HT1080 (cell line): ENCODE measurements around the gene C7orf57. TPM values are rescaled to one million over a fixed set of nuclear protein-coding genes. Genes with fewer than 3 reads are reported as not detected.
A peak's percentile ranks its signal among the peaks of the same experiment; 100 is the strongest.
"Not testable (repeated sequence)": the region's sequence is repeated elsewhere in the genome, so short reads cannot be mapped to it uniquely, and the experiment has no call there.

ENCODE experiments used
- DNase-seq: peaks from one replicate; pipeline ENCODE4 v3.0.0-alpha.2; 2015; ENCODE audit warnings: low read depth
- polyA plus RNA-seq, 2 experiments: library from polyadenylated mRNA; depleted of rRNA; stranded (reverse); fragments of >200 nt; gene quantifications; 2 replicates each; pipeline ENCODE4 v1.2.3, GENCODE V29; 2015
- total RNA-seq: library from RNA; depleted of rRNA; stranded (reverse); fragments of >200 nt; shearing (Covaris generic); gene quantifications from 2 replicates; pipeline ENCODE4 v1.2.3, GENCODE V29; 2014; rRNA removed

Gene C7orf57
- 1.2 TPM in 1 of 2 replicates, not detected in the other for total RNA-seq
- 0.44 and 0.45 TPM in 2 replicates for polyA plus RNA-seq (2015; cell fraction: cytosol; rRNA removed)
- polyA plus RNA-seq (2015; cell fraction: nucleus; rRNA removed), result 0.45 and 1.0 TPM in 2 replicates

DNA sequence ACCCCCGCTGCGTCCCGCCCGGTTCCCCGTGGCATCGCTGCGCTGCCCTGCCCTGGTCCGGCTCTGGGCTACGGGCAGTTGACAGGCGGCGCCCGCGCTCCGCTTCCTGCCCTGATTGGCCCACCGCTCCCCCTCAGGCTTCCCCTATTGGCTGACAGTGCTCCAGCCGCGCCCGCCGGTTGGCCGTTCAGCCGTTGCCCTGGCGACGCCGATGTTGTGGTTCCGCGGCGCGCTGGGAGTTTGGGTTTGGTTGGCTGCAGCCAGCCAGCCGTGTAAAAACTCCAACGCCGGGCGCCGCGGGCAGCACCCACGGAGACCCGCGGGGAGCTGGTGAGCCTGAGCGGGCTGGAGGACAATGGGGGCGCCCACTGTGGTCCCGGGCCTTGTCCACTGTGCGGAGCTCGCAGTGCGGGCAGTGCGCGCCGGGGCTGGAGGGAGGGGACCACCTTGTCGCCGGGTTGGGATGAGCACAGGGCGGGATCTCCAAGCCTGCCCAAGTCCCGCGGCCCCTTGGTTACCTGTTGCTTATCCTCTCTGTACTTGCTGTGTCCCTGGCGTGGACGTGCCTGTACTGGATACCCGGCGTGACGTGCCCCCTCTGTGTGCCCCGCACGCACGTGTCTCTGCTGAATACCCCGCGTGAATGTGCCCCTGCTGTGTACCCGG lies at the start of gene C7orf57:
Gene C7orf57, plus strand, starts transcription at position 243 of the 666 bp plus-strand sequence. CDS start 766 bp downstream, outside the sequence.
- peak; percentile 81 for DNase-seq

DNA sequence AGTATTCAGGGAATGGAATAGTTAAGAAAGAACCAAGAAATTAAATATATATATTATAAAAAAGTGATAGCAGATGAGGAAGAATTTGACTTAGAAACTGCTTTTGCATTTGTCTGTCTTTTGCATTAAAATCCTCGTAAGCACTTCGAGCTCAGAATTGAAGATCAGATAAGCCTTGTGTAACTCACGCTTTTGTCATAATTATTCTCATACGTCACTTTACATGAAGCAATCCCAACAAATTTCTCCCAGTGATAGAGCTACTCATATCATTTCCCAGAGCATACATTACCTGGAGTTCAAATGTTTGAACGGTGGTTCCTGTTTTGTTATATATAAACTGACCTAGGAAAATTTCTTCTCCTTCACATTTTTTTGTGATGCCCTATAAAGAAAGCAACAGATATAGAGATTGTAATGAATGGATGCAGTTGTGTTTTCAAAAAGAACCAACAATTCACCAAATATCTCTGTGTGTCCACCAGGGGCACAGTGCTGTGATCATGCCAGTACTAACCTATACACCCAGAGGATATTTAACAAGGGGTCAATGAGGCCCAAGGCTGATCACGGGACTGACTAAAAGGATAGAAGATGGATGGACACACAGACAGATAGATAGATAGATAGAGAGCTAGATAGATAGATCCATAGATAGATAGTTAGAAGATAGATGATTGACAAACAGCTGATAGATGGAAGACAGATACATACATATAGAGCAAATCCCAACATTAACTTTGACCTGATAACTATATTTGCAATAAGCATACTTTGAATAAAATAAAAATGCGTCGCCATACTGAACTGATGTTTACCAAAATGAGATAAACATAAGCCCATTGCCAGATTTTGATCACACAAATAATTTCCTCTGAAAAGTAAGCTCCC lies 46.6 kb upstream of the C7orf57 start:
- no peak for DNase-seq

DNA sequence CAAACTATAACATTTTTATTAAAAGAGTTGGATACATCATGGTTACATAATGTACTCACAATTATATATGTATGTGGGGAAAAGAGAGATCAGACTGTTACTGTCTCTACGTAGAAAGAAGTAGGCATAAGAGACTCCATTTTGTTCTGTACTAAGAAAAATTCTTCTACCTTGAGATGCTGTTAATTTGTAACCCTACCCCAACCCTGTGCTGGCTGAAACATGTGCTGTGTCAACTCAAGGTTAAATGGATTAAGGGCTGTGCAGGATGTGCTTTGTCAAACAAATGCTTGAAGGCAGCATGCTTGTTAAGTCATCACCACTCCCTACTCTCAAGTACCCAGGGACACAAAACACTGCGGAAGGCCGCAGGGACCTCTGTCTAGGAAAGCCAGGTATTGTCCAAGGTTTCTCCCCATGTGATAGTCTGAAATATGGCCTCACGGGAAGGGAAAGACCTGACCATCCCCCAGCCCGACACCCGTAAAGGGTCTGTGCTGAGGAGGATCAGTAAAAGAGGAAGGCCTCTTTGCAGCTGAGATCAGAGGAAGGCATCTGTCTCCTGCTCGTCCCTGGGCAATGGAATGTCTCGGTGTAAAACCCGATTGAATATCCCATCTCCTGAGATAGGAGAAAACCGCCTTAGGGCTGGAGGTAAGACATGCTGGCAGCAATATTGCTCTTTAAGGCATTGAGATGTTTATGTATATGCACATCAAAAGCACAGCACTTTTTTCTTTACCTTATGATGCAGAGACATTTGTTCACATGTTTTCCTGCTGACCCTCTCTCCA lies 45.5 kb upstream of the C7orf57 start:
- DNase-seq, result not testable (repeated sequence)

DNA sequence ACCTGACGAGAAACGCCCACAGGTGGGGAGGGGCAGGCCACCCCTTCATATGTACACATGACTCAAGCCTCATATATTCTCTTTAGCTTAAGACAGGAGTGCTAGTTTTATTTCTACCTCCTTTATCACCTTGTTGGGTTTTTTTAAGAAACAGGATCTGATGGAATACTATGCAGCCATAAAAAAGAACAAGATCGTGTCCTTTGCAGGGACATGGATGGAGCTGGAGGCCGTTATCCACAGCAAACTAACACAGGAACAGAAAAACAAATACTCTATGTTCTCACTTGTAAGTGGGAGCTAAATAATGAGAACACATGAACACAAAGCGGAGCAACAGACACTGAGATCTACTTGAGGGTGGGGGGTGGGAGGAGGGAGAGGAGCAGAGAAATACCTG lies 44.8 kb upstream of the C7orf57 start:
- no peak for DNase-seq

DNA sequence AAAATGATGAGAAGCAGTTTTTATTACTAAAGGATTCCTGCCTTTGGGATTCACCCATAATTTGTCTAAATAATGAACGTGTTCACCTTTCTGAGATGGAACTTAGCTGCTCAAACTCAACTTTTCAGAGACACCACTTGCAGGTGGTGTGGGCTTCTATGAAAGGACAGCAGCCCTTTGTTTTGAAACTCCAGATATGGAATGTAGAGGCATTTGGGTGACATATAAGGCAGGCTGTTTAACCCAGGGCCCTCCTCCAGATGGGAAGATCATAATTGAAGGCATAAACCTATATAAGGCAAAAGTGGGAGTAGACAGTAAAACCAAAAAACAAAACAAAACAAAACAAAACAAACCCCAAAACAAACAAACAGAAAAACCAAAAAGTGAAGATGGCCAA lies 44.1 kb upstream of the C7orf57 start:
- DNase-seq, result no peak

DNA sequence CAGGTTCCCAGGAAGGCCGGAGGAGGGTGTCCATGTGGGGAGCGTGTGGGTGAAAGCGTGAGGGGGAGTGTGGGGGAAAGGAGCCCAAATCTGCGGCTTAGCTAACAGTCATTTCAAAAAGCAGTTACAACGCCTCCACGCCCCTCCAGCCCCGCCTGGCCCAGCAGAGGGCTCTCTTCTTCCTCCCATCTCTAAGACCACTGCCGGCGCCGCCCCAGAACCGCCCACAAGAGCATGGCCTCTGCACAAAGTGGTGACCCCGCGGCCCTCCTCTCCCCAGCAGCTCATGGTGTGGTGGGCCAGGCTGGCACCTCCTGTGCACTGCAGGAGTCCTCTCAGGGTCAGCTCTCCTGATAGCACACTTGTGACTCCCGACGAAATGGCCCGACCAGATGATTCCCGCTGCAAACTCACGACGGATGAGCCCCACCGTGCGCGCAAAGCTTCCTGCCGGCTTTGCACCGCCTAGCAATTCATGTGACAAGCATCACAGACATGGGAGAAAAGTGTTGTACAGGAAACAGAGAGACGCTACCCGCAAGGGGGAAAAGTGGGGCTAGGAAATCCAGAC lies 43.5 kb upstream of the C7orf57 start:
- peak; percentile 35 for DNase-seq

DNA sequence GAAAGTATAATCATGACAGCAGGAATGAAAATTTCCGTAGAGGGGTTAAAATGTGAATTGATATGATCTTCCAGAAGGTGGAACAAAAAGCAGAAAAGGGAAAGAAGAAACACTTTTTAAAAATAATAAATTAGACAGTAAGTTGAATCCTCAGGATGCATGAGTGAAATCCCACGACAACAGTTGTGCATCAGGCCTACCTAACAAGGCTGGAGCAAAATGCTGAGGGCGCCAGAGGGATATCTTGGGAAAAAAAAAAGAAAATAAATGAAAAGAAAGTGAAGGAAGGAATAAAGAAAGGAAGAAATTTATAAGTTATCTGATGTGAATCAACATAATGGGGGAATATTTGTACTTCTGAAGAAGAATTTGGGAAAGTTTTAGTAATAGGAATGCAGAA lies 42.9 kb upstream of the C7orf57 start:
- no peak for DNase-seq

DNA sequence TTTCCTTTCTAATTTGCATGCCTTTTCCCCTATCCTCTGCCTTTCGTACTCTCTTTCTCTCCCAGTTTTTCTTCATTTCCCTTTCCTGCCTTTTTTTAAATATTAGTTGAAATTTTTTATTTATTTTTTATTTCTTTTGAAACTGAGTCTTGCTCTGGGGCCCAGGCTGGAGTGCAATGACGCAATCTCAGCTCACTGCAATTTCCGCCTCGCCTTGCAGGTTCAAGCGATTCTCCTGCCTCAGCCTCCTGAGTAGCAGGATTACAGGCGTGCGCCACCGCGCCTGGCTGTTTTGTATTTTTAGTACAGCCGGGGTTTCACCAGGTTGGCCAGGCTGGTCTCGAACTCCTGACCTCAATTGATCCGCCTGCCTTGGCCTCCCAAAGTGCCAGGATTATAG lies 35.9 kb upstream of the C7orf57 start:
- DNase-seq, result no peak

DNA sequence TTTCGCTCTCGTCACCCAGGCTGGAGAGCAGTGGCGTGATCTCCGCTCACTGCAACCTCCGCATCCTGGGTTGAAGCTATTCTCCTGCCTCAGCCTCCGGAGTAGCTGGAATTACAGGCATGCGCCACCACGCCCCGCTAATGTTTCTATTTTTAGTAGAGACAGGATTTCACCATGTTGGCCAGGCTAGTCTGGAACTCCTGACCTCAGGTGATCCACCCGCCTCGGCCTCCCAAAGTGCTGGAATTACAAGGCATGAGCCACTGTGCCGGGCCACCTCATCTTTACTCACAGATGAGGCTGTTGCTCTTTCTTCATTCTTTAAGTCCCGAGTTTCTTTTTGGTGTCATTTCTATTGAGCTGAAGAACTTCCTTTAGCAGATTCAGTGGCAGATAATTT lies 35.2 kb upstream of the C7orf57 start:
- DNase-seq, result peak; percentile 72

DNA sequence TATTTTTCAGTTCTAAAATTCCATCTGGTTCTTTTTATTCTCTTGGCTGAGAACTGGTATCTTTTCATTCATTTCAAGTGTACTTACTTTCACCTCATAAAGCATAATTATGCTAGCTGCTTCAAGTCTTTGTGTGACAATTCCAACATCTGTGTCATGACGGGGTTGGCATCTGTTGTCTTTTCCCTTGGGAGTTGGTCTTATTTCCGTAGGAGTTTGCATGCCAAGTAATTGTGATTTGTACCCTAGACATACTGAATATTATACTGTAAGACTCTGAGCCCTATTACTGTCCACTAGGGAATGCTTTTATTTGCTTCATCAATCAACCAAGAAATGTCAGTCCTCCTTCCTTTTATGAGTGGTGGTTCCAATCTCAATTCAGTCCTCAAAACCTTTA lies 31.3 kb upstream of the C7orf57 start:
- DNase-seq, result no peak

DNA sequence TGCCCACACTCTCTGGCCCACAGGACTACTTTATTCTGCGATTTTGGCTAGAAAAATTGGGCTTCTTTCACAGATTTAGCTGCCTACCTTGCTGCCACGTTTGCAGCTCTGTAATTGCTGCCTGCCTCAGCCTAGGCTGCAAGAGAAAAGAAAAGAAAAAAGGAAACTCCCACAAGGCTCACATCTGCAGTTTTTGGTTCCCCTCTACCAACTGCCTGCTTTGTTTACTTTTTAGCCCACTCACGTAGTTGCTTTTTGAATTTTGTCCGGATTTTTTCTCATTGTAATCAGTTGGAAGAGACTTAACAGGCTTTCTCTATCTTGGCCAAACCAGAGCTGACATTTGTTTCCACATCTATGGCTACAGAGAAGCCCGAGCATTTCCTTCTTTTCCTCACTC lies 30.7 kb upstream of the C7orf57 start:
- no peak for DNase-seq

DNA sequence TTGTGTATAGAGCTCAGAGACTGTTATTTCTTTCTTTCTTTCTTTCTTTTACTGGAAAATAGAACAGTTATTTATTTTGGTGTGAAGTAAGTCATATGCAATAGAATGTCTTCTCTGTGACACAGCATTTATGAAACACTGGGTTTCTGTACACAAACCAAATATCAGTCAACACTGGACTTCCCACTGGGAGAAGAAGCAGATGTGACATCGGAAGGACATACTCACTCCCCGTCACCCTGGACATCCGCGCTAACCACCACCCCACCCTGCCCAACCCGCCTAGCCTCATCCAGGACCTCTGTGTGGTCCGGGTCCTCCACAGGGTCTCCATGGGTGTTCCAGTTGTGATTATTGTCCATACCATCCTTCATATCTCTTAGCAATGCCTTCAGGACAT lies 28.5 kb upstream of the C7orf57 start:
- DNase-seq, result no peak

DNA sequence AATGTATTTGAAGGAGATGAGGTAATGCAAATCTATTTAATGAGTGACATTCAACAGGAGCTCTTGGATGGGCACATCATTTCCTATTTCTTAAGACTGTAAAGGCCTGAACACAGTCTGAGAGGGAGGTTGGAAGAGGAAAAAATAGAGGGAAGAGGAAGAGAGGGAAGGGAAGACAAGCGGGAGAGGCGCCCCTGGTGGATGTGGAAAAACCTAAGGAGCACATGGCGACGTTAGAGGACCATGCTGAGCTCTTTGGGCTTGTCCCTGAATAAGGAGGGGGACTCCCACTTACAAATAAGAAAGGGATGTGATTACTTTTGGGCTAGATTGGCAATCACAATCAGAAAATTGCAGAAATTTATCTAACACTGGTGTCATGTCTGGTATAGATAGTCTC lies 26.1 kb upstream of the C7orf57 start:
- DNase-seq, result no peak

DNA sequence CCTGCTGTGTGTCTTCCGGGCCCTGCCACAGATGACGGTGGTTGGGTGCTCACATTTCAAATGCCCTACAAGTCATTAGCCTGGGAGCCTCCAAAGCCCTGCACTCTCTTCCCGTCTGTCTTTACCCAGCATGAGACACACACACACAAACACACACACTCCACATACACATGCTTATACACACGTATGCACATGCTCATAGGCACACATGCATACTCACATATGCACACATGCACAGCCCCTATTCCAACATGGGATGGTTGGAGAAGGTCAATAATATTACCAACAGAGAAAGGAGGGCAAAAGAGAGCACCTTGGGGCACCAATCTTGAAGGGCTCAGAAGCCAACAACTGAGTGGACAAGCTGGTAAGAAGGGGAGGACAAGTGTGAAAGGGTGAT lies 25.4 kb upstream of the C7orf57 start:
- DNase-seq, result no peak

DNA sequence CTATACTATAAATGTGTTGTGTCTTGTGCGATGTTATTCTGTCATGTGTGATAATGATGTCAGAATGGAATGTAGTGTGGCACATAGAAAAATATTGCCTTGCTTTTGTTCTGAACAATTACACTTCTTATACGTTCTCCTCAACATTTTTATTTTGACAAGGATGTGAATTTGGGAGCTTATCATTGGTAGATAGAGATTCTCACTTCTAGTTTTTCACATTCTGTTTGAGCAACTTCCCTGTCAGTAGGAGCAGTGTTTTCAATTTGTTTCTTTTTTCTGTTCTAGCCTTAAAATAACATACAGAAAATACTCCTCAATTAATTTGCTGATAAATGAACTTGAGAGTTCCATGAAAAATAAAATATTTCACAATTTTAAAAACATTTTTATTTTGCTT lies 24.0 kb upstream of the C7orf57 start:
- DNase-seq, result no peak

DNA sequence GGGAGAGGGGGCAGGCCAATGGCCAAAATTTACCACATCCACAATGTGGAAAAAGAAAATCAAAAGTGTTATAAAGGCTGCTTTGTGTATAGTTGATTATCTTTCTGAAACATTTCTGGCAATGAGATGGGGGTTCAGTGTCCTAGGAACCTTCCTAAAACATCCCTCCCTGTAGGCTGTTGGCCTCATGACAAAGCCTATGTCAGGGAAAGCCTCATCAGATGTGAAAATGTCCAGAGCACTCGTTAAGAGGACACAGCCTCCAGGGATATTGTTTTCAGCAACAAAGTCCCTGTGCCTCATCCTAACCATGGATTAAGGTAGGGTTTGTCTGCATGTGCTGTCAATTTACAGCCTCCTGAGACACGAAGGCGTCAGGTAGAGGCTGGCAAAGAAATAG lies 23.4 kb upstream of the C7orf57 start:
- no peak for DNase-seq

DNA sequence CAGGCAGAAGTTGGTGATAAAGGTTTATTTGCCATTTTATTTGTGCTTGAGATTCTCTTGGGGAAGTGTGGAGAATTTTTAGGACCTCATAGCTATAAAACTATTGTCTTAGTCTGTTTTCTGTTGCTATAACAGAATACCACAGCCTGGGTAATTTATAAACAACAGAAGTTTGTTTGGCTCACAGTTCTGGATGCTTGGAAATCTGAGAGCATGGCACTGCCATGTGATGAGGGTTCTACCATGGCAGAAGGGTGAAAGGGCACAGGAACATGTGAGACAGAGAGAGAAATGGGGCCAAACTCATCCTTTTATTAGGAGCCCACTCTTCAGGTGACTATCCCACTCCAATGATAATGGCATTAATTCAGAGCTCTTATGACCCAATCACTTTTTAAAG lies 18.7 kb upstream of the C7orf57 start:
- DNase-seq, result no peak

DNA sequence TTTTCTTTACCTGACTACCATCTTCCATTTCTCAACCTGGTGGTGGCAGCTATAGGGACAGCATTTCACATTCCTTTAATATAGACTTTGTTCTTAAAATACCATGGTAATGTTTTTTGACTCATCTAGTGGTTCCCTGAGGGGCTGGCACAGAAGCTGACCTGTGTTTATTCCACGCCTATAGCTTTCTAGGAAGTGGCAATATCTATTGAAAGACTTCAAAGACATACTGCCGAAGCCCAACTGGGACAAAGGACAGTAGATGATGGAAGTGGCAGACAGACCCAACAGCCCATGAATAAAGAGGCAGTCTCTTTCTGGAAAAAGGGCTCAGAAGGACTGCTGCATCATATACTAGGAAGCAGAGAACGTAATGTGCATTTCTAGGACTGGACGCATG lies 17.7 kb upstream of the C7orf57 start:
- DNase-seq, result no peak

DNA sequence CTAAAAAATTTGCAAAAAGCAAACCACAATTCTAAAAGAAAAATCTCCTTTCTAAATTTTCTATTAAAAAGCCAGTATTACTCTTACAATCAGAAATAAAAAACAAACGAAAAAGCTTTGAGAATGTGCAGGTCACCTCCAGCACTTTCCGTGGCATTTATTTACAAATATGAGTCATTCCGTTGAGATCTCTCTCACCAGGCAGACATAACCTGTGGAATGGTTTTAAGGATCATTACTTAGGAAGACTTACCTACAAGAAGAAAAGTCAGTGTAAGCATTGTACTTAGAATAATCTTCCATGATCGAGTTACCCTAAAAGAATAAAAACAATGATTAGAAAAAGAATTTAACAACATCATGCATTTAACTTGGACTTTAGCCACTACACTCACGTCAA lies 9.7 kb upstream of the C7orf57 start:
- DNase-seq, result no peak

DNA sequence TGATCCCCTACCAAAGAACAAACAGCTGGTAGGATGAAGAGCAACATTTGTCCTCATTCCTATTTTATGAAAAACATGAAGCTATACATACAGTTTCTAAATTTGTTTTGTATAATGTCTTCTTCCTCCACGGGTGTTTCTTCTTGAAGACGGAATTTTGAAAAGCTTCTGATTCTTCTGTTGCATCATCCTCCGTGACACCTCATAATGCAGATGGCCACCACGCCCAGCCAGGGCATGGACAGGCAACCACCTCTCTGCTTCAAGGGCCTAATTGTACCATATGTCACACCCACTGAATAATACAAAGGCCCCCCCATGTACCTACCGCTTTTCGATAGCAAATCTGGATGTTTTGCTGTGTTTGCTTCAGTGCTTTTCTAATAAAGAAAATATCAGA lies 6.4 kb upstream of the C7orf57 start, which contains the start of gene SUN3:
Gene SUN3, minus strand, starts transcription at position 170 of the 400 bp plus-strand sequence. Its CDS starts 169 bp downstream, at position 1.
- DNase-seq, result no peak

DNA sequence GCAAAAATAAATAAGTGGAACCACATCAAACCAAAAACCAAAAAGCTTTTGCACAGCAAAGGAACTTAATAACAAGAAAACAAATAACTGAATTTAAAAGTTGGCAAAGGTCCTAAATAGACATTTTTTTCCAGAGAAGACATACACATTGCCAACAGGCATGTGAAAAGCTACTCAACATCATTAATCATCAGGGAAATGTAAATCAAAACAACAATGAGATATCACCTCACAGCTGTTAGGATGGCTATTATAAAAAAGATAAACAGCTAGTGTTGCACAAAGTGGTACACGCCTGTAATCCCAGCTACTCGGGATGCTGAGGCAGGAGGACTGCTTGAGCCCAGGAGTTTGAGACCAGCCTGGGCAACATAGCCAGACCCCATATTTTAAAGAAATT lies 4.2 kb upstream of the C7orf57 start:
- DNase-seq, result no peak
